Hippocampal formation (tissue), 2 donors: ENCODE measurements around the gene NAV3.
"Not testable (repeated sequence)": the region's sequence is repeated elsewhere in the genome, so short reads cannot be mapped to it uniquely, and the experiment has no call there.

Experiments used
- DNase-seq, 2 donors: peaks; one replicate each; lab custom pipeline; 2025; lab: John Stamatoyannopoulos, UW

The NAV3 gene

GRCh38 chr12:78249578-78249977 lies 418.9 kb downstream of the NAV3 start:
- DNase-seq, result no peak

GRCh38 chr12:78257662-78258061 lies 427.0 kb downstream of the NAV3 start:
- not testable (repeated sequence) for DNase-seq

- DNase-seq, result no peak
These were observed 430.3 kb downstream of the NAV3 start for GRCh38 chr12:78260976-78261375.

- DNase-seq, result no peak
These were observed 431.2 kb downstream of the NAV3 start for GRCh38 chr12:78261901-78262300.
